Measurements from ENCODE around the gene MFSD6L.

The MFSD6L gene

DNA sequence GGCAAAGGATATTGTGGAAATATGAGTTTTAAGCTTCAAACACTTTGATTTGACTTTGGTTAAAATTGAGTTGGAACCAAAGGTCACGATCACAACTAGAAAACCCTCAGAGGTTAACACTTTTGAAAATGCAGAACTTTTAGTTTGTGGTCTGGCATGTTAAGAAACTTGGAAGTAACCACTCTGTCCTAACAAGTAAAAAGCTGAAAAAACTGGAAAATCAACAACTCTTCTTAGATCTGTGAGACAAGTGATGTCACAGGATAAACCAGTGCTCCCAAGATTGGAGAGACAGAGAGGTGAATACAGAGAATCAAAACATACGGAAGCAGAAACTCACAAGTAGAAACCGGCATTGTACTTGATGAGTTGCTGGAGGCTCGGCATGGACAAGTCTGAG is 17.4 kb downstream of the MFSD6L start:
- H3K4me2 ChIP-seq (ENCODE audit: low read length): no peak overlapping the region
- no peaks in the 10 kb centered on the region for H3K79me2 ChIP-seq (ENCODE audit: insufficient read depth, low read length)
- H4K20me1 ChIP-seq (ENCODE audit: insufficient read depth, low read length): no peaks in the 10 kb centered on the region
- H3K9me2 ChIP-seq (ENCODE audit: low read depth, low read length): no peaks in the 10 kb centered on the region
- no peak overlapping the region for H3K4me3 ChIP-seq (ENCODE audit: low read depth, low read length, poor library complexity, severe bottlenecking)
- H3K36me3 ChIP-seq (ENCODE audit: insufficient read depth, low read length): no peaks in the 10 kb centered on the region
- H3K27me3 ChIP-seq (ENCODE audit: insufficient read depth, low read length): no peaks in the 10 kb centered on the region
- no peak overlapping the region for H3K9ac ChIP-seq (ENCODE audit: low read length)
- no peak overlapping the region for H2AFZ ChIP-seq (ENCODE audit: low read length)
- TF ChIP-seq EZH2 (IDR thresholded peaks at IDR 0.05; ENCODE audit: borderline replicate concordance, low read length): no peak
- TF ChIP-seq, protein P1, sequence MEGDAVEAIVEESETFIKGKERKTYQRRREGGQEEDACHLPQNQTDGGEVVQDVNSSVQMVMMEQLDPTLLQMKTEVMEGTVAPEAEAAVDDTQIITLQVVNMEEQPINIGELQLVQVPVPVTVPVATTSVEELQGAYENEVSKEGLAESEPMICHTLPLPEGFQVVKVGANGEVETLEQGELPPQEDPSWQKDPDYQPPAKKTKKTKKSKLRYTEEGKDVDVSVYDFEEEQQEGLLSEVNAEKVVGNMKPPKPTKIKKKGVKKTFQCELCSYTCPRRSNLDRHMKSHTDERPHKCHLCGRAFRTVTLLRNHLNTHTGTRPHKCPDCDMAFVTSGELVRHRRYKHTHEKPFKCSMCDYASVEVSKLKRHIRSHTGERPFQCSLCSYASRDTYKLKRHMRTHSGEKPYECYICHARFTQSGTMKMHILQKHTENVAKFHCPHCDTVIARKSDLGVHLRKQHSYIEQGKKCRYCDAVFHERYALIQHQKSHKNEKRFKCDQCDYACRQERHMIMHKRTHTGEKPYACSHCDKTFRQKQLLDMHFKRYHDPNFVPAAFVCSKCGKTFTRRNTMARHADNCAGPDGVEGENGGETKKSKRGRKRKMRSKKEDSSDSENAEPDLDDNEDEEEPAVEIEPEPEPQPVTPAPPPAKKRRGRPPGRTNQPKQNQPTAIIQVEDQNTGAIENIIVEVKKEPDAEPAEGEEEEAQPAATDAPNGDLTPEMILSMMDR (IDR thresholded peaks at IDR 0.05; ENCODE audit: low read length): no peak
- H3K27ac ChIP-seq (ENCODE audit: low read depth, low read length, poor library complexity, severe bottlenecking): no peak overlapping the region
- H3F3A ChIP-seq (ENCODE audit: insufficient read depth, low read length): no peaks in the 10 kb centered on the region
- H3K4me1 ChIP-seq (ENCODE audit: insufficient read depth, low read length, severe bottlenecking): no peaks in the 10 kb centered on the region
- H3K9me3 ChIP-seq (ENCODE audit: low read length): no peaks in the 10 kb centered on the region

DNA sequence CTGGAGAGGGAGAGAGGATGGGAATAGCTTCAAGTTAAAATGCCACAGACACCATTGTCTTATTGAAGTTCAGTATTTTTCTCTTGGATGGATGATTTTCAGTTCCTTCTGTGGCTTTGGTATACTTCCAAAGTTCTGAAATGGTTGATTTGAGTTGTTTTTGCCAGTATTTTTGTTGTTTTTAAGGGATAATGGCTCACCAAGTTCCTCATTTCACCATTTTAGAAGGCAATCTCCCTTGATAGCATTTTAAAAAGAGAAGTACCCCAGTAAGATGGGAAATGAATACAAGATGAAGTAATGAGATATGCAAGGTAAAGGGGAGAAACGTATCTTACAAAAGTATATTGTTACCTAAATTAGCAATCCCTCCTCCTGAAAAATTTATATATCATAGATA is 22.3 kb downstream of the MFSD6L start:
- H3K36me3 ChIP-seq (ENCODE audit: insufficient read depth, low read length): no peaks in the 10 kb centered on the region
- H3K27ac ChIP-seq (ENCODE audit: low read depth, low read length, poor library complexity, severe bottlenecking): no peak overlapping the region
- no peaks in the 10 kb centered on the region for H3K4me1 ChIP-seq (ENCODE audit: insufficient read depth, low read length, severe bottlenecking)
- H3K4me3 ChIP-seq (ENCODE audit: low read depth, low read length, poor library complexity, severe bottlenecking): no peak overlapping the region
- TF ChIP-seq, protein P1 (IDR thresholded peaks at IDR 0.05; ENCODE audit: low read length): no peak
- no peak for TF ChIP-seq EZH2 (IDR thresholded peaks at IDR 0.05; ENCODE audit: borderline replicate concordance, low read length)
- H4K20me1 ChIP-seq (ENCODE audit: insufficient read depth, low read length): no peaks in the 10 kb centered on the region
- H3K9me2 ChIP-seq (ENCODE audit: low read depth, low read length): no peaks in the 10 kb centered on the region
- no peak overlapping the region for H2AFZ ChIP-seq (ENCODE audit: low read length)
- no peak overlapping the region for H3K9ac ChIP-seq (ENCODE audit: low read length)
- no peaks in the 10 kb centered on the region for H3K27me3 ChIP-seq (ENCODE audit: insufficient read depth, low read length)
- no peak overlapping the region for H3K4me2 ChIP-seq (ENCODE audit: low read length)
- no peaks in the 10 kb centered on the region for H3F3A ChIP-seq (ENCODE audit: insufficient read depth, low read length)
- 0 out of 2 replicates have a peak, but pooled peaks cover 7% of the 10 kb centered on the region for H3K9me3 ChIP-seq (ENCODE audit: low read length)
- H3K79me2 ChIP-seq (ENCODE audit: insufficient read depth, low read length): no peaks in the 10 kb centered on the region

DNA sequence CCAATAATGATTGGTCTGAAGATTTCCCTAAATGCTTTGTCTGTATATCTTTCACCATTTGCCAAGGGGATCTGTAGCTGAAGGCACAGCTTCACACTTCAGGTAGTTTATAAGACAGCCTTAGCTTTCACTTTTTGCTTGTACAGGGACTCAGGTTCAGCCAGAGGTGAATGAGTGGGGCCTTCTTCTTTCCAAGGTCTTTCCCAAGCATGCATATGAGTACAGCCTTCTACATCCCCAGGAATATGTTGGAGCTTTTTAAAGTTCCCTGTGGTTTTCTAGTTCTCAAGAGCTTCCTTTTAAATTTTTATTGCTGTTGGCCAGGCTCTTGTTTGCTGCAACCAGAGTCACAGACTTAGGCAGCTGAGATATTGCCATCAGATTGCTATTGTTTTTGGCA is 22.9 kb downstream of the MFSD6L start:
- Histone ChIP-seq H2AFZ (ENCODE audit: low read length) (no peak overlapping the region), H3K9ac (ENCODE audit: low read length) (no peak overlapping the region), H3K4me2 (ENCODE audit: low read length) (no peak overlapping the region), H3K36me3 (ENCODE audit: insufficient read depth, low read length) (no peaks in the 10 kb centered on the region), H3K9me2 (ENCODE audit: low read depth, low read length) (no peaks in the 10 kb centered on the region), H3K27me3 (ENCODE audit: insufficient read depth, low read length) (no peaks in the 10 kb centered on the region), H3K27ac (ENCODE audit: low read depth, low read length, poor library complexity, severe bottlenecking) (no peak overlapping the region), H3K9me3 (ENCODE audit: low read length) (0 out of 2 replicates have a peak, but pooled peaks cover 7% of the 10 kb centered on the region), H3F3A (ENCODE audit: insufficient read depth, low read length) (no peaks in the 10 kb centered on the region), H3K79me2 (ENCODE audit: insufficient read depth, low read length) (no peaks in the 10 kb centered on the region), H4K20me1 (ENCODE audit: insufficient read depth, low read length) (no peaks in the 10 kb centered on the region), H3K4me1 (ENCODE audit: insufficient read depth, low read length, severe bottlenecking) (no peaks in the 10 kb centered on the region), H3K4me3 (ENCODE audit: low read depth, low read length, poor library complexity, severe bottlenecking) (no peak overlapping the region)
- TF ChIP-seq EZH2 (IDR thresholded peaks at IDR 0.05; ENCODE audit: borderline replicate concordance, low read length): no peak
- TF ChIP-seq, protein P1 (IDR thresholded peaks at IDR 0.05; ENCODE audit: low read length): no peak
